Stimulated activated CD8-positive, alpha-beta memory T cell treated with anti-CD3 and anti-CD28 coated beads, Interleukin-12 subunit alpha, Interleukin-12 subunit beta, amount 100 ng/mL, for 4 hours (primary cell): ENCODE measurements around the gene PTPRN2.
"Not testable (repeated sequence)": the region's sequence is repeated elsewhere in the genome, so short reads cannot be mapped to it uniquely, and the experiment has no call there.

Source experiments
- DNase-seq: peaks from one replicate; pipeline ENCODE4 v3.0.0-alpha.2; 2020; ENCODE audit warnings: low read depth

Gene PTPRN2

GRCh38 chr7:157727964-157728615 is 859.5 kb downstream of the PTPRN2 start:
- DNase-seq: no peak

DNA sequence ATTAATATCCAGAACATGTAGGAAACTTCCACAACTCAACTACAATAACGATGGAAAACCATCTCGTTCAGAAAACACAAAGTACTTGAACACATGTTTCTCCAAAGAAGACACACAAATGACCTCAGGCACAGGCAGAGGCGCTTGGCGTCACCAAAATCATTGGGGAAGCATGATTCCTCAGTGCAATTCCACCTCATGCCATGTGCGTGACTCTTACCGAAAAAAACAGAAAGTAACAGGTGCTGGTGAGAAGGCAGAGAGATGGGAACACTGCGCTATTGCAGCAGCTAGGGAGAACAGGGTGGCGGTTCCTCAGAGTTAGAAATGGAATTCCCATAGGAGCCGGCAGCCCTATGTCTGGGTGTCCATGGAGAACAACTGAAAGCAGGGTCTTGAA is 860.9 kb downstream of the PTPRN2 start:
- DNase-seq: no peak

DNA sequence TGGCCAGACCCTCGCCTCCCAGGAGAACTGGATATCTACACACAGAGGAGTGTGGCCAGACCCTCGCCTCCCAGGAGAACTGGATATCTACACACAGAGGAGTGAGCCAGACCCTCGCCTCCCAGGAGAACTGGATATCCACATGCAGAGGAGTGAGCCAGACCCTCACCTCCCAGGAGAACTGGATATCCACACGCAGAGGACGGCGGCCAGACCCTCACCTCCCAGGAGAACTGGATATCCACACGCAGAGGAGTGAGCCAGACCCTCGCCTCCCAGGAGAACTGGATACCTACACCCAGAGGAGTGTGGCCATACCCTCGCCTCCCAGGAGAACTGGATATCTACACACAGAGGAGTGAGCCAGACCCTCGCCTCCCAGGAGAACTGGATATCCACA is 862.3 kb downstream of the PTPRN2 start:
- not testable (repeated sequence) for DNase-seq

DNA sequence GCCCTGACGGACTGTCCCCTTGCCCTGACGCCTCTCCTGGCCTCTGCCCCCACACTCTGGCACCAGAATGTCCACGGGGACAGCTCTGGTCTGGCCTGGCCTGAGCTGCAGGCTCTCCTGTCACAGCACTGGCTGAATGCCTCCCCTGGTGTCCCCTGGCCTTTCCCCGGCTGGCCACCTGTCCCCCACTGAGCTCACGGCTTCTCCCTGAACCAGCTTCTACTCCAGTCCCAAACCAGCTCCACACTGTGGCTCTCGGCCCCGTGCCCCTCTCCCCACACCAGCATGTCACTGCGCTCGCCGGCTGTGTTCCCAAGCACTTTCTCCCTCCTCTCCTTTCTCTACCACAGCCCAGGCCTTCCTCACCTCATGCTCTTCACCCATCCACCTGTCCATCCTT is 864.4 kb downstream of the PTPRN2 start:
- no peak for DNase-seq

DNA sequence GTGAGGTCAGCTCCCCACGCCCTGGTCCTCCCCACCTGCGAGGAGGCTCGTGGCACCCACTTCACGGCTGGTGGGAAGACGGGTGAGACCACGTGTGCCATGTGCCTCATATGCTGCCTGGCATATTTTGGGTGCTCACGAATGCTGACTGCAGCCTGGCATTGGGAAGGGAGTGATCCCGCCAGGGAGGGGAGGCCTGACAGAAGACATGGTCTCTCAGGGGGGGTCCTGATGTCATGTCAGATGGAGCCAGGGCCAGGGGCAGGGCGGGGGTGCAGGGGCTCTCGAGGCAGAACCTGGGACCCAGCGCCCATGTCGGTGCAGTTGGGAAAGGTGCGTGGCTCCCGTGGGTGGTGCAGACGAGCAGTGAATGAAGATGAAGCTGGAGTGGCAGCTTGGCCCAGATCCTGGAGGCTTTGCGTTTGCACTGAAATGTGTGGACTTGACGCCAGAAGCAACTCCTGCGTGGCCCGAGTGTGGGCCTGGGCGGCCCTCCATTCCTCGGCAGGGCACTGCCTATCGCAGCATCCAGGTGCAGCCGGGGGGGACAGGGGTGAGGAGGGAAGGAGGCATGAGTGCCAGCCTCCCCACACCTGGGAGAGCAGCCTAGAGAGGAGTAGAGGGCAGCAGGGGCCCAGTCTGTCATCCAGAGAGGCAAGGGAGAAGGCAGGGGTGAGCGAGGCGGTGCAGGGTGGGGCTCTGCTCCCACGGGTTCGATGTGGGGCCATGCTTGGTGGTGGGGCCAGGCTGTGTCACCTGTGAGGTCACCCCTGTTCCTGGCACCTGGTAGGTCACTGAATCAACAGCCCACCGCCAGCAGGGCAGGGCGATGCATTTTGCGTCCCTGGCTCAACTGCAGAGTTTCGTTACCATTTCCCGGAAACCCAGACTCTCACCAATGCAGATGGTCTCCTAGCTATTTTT is 865.2 kb downstream of the PTPRN2 start:
- no peak for DNase-seq

- no peak for DNase-seq
These were observed 866.0 kb downstream of the PTPRN2 start for GRCh38 chr7:157721468-157722136.

GRCh38 chr7:157719705-157720655 is 867.6 kb downstream of the PTPRN2 start:
- no peak for DNase-seq

DNA sequence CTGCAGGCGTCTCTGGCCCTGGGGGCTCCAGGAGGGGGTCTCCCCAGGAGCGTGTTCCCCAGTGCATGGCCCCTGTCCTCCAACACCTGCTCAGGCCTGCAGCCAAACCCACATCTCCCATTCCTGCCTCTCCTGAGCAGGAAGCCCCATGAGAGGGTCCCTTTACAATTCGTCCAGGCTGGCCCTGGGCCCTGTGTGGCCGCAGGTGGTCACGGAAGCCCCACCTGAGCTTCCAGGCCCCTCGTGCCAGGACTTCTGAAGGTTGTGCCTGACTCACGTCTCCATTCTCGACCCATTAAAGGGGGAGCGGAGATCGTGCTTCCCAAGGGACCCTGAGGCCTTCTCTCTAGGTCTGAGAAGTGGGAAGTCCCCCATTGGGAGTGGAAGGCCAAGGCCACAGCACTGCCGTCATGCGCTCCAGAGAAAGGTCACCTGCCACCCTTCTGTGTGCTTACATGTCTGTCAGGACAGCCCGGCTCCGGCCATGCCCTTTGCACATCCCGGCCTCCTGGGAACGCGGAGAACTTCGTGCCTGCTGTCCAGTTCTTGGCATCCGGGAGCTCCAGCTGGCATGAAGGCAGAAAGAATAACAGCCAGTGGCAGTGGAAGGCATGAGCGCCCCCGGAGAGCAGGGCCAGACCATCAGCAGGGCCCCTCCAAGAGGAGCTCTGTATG is 868.5 kb downstream of the PTPRN2 start:
- DNase-seq: no peak

DNA sequence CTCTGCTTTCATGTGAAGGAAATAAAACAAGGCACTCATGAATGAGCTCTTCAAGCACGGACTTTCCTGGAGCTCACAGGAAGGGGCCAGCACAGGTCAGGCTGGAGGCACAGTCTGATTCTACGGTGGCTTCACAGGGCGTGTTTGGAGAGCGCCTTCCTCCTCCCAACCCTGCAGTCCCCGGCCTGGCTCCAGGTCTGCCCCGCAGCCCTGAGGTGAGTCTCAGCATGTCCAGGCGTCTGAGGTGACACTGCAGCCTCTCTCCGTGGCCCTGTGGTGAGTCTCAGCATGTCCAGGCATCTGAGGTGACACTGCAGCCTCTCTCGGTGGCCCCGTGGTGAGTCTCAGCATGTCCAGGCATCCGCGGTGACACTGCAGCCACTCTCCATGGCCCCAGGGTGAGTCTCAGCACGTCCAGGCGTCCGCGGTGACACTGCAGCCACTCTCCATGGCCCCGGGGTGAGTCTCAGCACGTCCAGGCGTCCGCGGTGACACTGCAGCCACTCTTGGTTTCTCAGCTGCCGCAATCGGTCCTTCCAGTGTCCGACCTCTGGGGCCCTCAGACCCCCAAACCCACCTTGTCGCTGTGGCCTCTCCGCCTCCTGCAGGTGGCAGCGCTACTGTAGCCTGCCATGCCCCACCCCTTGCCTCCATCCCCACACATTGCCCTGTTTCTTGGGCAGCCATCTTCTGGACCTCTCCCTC is 869.2 kb downstream of the PTPRN2 start:
- DNase-seq: no peak

- DNase-seq: no peak
These were observed 870.1 kb downstream of the PTPRN2 start for GRCh38 chr7:157717211-157718174.

DNA sequence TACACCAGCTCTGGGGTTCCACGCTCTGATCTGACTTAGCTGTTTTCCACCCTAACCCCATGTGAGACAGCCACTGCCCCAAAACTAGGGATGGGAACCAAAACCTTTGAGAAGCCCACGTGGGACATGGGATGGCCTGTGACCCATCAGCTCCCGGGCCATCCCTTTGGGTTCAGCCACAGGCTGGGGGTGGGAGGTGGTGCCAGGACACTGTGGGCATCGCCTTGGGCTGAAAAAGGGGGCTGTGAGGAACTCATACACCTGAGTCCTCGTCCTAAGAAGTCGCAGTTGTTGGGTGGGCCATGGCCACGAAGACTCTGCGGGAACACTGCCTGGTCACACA is 871.7 kb downstream of the PTPRN2 start:
- DNase-seq: no peak

- DNase-seq: no peak
These were observed 872.3 kb downstream of the PTPRN2 start for GRCh38 chr7:157715071-157715937.

DNA sequence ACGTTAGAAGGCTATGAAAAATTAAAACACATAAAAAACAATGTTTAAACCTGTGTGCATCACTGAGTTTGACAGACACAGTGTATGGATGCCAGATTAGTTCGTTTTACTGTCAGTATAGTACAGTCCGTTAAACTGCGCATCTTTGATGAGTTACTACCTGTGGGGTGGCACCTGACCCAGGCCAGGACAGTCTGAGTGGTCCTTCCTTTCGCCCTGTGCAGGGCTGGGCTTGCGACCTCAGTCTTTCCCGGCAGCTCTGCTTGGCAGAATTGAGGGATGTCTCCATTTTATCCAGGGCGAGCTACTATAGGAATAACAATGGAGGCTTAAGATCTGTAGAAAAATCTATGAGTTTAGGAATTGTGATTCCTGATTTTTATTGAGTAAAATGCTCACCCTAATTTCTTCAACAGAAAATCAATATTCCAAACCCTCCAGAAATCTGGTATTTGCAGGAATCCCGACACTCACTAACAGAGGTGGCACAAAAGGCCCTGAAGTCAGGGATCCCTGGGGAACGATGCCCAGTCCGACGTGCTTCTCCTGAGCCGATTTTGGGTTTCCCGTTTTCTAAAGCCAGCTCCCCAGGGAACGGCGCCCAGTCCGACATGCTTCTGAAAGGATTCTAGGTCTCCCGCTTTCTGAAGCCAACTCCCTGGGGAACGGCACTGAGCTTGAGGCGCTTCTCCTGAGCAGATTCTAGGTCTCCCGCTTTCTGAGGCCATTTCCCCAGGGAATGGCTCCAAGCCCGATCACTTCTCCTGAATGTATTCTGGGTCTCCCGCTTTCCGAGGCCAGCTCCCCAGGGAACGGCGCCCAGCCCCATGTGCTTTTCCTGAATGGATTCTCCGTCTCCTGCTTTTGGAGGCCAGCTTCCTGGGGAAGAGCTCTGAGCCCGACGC is 873.2 kb downstream of the PTPRN2 start:
- DNase-seq: no peak

GRCh38 chr7:157713591-157713990 is 874.0 kb downstream of the PTPRN2 start:
- DNase-seq: no peak

DNA sequence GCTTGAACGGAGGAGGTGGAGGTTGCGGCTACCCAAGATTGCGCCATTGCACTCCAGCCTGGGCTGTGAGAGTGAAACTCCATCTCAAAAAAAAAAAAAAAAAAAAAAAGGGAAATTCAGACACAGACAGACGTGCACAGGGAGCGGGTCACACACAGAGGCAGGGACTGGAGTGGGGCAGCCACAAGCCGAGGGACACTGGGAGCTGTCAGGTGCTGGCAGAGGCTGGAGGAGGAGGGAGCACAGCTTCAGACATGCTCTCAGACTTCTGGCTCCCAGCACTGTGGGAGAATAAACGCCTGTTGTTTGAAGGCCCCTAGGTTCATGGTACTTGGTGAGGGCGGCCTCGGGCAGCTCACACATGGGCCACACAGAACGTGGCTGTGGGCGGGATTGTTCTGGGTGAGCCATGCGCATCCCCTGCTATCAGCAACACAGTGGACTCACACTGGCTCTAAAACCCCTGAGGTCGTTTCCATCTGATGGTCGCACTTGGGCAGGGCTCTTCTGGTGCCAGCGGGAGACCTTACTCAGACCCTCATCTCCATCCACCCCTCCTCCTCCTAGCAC is 874.9 kb downstream of the PTPRN2 start:
- DNase-seq: no peak

DNA sequence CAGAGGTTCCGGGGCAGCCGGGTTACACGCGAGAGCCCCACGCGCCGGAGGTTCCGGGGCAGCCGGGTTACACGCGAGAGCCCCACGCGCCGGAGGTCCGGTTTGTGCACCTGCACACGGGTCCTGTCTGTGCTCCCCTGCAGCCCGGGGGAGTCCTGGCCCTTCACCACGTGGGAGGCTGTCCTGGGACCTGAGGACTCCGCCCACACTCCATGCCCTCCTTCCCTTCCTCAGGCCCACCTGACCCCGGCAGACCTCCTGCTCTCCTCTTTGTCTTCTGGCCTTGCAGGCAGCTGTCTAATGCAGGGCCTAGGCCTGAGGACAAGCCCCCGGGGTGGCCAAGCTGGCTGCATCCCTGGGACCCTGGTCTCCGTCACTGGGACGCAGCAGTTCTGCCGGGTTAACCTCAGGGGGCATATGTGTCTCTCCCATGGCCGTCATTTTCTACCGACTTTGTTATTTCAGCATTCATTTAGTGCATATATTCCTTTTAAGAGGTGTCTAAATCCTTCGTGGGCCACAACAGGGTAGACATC is 876.2 kb downstream of the PTPRN2 start:
- DNase-seq: no peak

DNA sequence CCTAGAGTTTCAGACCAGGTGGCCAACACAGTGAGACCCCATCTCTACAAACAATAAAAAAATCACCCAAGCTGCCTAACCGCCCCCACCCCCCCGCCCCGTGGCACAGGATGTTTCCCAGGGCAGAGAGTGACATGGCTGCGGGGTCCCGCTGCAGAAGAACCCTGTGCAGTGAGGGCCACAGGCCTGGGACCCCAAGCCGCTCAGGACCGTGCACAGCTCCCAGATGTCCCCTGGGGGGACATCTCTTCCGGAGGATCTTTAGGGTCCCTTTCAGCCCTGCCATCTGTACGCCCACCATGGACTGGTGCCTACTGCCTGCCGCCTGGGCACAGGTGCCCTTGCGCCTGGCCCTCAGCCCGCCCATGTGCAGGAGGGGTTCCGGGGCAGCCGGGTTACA is 877.2 kb downstream of the PTPRN2 start:
- DNase-seq: no peak
